ENCODE results near the gene COQ8A. TPM values are rescaled to one million over a fixed set of nuclear protein-coding genes. Genes with fewer than 3 reads are reported as not detected.

Gene COQ8A
- total RNA-seq, 3 donors from 2014 or later = 51.8 to 307 (median 60.6) TPM

DNA sequence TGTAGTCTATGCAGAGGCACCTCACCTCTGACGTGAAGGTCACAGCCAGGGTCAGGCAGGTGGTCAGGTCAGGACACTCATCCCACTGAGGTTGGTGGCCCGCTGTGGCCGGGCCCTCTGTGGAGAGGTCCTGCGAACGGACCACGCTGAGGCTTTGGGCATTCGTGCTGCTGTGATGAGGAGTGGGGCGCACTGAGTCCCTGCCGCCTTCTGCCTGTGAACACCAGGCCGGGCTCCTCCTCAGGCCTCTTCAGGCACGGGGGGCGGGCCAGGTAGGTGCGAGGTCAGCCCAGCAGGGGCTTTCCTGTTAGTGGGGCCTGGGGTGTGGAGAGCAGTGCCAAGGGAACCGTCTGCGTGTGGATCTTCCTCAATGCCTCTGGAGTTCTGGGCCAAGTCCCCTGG lies 39.0 kb downstream of the COQ8A start:
- TF ChIP-seq POLR2A (IDR thresholded peaks at IDR 0.05) (no peak), POLR2AphosphoS5 (IDR thresholded peaks at IDR 0.05) (no peak)
- TF ChIP-seq, protein P1, sequence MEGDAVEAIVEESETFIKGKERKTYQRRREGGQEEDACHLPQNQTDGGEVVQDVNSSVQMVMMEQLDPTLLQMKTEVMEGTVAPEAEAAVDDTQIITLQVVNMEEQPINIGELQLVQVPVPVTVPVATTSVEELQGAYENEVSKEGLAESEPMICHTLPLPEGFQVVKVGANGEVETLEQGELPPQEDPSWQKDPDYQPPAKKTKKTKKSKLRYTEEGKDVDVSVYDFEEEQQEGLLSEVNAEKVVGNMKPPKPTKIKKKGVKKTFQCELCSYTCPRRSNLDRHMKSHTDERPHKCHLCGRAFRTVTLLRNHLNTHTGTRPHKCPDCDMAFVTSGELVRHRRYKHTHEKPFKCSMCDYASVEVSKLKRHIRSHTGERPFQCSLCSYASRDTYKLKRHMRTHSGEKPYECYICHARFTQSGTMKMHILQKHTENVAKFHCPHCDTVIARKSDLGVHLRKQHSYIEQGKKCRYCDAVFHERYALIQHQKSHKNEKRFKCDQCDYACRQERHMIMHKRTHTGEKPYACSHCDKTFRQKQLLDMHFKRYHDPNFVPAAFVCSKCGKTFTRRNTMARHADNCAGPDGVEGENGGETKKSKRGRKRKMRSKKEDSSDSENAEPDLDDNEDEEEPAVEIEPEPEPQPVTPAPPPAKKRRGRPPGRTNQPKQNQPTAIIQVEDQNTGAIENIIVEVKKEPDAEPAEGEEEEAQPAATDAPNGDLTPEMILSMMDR (IDR thresholded peaks at IDR 0.05) = no peak
- H3K27me3 ChIP-seq = no peaks in the 10 kb centered on the region
- peak overlapping the region in 1 of 2 donors; percentile 38 for H3K27ac ChIP-seq
- DNase-seq (ENCODE audit: low spot score in 2 of 2) = no peak
- peaks cover 7 to 15% of the 10 kb centered on the region in 2 donors for H3K4me1 ChIP-seq
- no peaks in the 10 kb centered on the region for H3K9me3 ChIP-seq
- H3K36me3 ChIP-seq = no peaks in the 10 kb centered on the region
- intact Hi-C loops (cut with DNase I; ENCODE audit: low total_unique reads) = no loop called here
- no peak overlapping the region for H3K4me3 ChIP-seq

DNA sequence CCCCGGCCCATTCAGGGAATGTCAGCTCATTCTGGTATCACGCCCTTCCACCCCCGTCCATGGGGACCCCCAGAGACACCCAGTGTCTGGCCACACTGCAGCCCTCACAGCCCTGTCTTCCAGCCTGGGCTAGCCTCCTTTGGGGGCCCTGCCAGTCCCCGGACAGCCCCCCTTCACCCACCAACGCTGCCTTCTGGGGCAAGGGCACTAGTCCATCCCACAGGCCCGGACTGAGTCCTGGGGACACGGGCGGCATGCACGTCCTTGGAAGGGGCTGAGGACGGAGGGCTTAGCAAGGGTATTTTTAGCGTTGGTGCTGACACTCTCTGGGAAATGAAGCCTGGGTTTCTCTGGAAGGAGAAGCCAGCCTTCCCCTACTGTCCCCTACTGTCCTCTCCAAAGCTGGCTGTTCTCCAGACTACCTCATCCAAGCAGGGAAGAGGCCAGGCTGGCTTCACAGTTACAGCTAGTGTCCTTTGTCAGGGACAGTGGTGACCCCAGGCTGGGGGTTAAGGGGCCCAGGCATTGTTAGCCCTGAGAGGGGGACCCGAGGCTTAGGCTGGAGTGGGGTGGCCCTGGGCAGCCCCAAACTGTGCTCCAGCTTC lies 39.5 kb downstream of the COQ8A start:
- H3K9me3 ChIP-seq = no peaks in the 10 kb centered on the region

DNA sequence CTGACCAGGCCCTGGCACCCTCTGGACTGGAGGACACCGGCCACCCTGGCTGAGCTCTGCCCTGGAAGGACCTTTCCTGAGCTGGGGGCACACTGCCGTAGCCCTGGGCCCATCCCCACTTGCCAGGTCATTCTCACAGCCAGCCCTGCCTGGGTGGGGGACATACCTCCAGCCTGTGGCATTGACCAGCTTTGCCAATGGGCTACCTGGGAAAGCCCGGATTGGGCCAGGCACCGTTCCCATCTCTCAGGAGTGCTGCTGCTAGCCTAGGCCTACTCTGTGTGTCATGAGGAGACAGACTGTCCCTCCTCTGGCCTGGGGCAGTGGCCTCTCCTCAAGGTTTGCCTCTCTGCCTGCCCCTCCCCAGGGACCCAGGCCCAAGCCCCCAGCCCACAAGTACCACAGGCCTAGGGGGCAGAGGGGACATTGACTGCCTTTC lies 40.0 kb downstream of the COQ8A start:
- no peak overlapping the region for H3K4me3 ChIP-seq
- H3K27me3 ChIP-seq = no peaks in the 10 kb centered on the region
- DNase-seq (ENCODE audit: low spot score in 2 of 2) = no peak
- intact Hi-C loops (cut with DNase I; ENCODE audit: low total_unique reads) = no loop called here
- H3K27ac ChIP-seq = peak overlapping the region in 1 of 2 donors; percentile 38
- H3K4me1 ChIP-seq = peaks cover 0 to 5% of the 10 kb centered on the region in 2 donors
- H3K9me3 ChIP-seq = no peaks in the 10 kb centered on the region
- H3K36me3 ChIP-seq = no peaks in the 10 kb centered on the region
- TF ChIP-seq POLR2A (IDR thresholded peaks at IDR 0.05) (no peak), POLR2AphosphoS5 (IDR thresholded peaks at IDR 0.05) (no peak)
- TF ChIP-seq, protein P1 (IDR thresholded peaks at IDR 0.05) = no peak

More for the DNA sequence above, 39.5 kb downstream of the COQ8A start:
- Histone ChIP-seq H3K36me3 (no peaks in the 10 kb centered on the region), H3K27me3 (no peaks in the 10 kb centered on the region), H3K27ac (peak overlapping the region in 1 of 2 donors; percentile 38), H3K4me3 (no peak overlapping the region), H3K4me1 (peaks cover 2 to 10% of the 10 kb centered on the region in 2 donors)
- intact Hi-C loops (cut with DNase I; ENCODE audit: low total_unique reads) = no loop called here
- TF ChIP-seq, protein P1 (IDR thresholded peaks at IDR 0.05) = no peak
- no peak for DNase-seq (ENCODE audit: low spot score in 2 of 2)

DNA sequence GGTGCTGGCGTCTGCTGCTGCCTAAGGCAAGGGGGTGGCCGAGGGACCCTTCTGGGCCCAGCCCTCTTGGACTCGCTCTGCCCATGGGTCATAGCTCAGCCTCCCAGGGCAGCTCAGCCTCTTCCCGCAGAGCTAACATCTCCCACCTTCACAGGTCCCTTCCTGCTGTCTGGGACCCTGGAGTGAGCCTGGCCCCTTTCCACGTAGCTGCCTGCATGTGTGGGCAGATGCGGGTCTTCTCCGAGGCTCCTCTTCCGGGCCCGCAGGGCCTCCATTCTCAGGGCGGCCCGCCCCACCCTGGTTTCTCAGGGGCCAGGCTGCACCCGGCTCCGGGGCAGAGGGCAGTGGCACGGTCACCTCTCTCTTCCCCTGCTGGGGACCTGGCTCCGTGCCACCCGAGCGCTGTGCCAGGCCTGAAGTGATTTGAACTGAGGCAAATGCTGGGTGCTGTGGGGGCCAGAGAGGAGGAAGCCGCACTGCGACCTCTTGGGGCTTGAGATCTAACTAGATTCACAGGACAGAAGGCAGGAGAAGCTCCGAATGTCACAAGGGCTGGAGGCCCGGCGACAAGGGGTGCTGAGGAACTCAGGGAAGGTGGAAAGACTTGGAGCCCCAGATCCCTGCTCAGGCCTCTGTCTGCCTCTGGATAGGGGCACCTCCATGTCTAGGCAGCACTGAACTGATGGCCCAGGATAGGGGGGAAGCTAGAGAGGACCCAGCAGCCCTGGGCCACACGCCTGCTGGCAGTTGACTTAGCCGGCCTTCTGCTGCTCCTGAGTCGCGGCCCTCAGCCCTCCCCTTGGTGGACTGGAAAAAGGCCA lies 40.7 kb downstream of the COQ8A start:
- Histone ChIP-seq H3K9me3 (no peaks in the 10 kb centered on the region), H3K4me1 (no peaks in the 10 kb centered on the region), H3K27ac (peak overlapping the region in 1 of 2 donors; percentile 38), H3K36me3 (no peaks in the 10 kb centered on the region), H3K27me3 (no peaks in the 10 kb centered on the region), H3K4me3 (no peak overlapping the region)
- no peak for DNase-seq (ENCODE audit: low spot score in 2 of 2)
- intact Hi-C loops (cut with DNase I; ENCODE audit: low total_unique reads) = no loop called here
- no peak for TF ChIP-seq POLR2A (IDR thresholded peaks at IDR 0.05)

DNA sequence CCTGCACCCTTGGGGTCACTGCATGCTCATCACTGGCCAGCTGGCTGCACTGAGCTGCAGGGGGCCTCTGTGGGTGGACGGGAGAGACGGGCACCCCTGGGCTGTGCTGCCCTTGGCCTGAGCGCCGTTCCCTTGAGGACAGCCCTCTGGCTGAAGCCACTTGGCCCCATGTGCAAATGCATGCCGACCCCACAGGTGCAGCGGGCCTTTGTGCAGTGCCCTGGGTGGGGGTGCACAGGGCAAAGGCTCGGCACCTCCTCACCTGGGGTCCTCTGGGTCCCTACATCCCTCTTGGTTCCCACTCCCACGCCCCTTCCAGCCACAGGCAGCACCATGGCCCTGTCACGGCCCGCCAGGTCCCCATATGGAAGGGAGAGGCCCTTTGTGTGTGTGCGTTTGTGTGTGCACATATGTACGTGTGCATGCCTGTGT lies 41.3 kb downstream of the COQ8A start:
- DNase-seq (ENCODE audit: low spot score in 2 of 2) = no peak
- Histone ChIP-seq H3K9me3 (no peaks in the 10 kb centered on the region), H3K4me3 (no peak overlapping the region), H3K36me3 (no peaks in the 10 kb centered on the region), H3K27ac (no peak overlapping the region), H3K4me1 (no peaks in the 10 kb centered on the region), H3K27me3 (no peaks in the 10 kb centered on the region)
- intact Hi-C loops (cut with DNase I; ENCODE audit: low total_unique reads) = no loop called here
- no peak for TF ChIP-seq POLR2AphosphoS5 (IDR thresholded peaks at IDR 0.05)
- TF ChIP-seq, protein P1 (IDR thresholded peaks at IDR 0.05) = no peak
- TF ChIP-seq POLR2A (IDR thresholded peaks at IDR 0.05) = no peak
